ENCODE measurements around the gene MSL2.

DNA sequence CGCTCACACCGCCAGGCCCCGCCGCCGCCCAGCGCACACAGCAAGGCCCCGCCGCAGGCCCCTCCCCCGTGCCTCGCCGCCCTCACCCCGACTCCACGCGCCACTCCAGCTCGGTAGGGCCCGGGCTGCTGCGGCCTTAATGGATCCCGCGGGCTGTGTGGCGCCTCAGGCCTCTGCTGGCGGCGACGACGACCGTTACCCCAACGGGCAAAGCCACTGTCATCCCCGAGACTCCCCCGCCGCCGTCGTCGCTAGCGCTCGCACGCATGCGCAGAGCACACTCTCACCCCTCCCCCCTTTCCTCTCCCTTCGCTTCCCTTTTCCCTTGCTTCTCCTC, at the start of gene MSL2:
- TF ChIP-seq, protein P1, sequence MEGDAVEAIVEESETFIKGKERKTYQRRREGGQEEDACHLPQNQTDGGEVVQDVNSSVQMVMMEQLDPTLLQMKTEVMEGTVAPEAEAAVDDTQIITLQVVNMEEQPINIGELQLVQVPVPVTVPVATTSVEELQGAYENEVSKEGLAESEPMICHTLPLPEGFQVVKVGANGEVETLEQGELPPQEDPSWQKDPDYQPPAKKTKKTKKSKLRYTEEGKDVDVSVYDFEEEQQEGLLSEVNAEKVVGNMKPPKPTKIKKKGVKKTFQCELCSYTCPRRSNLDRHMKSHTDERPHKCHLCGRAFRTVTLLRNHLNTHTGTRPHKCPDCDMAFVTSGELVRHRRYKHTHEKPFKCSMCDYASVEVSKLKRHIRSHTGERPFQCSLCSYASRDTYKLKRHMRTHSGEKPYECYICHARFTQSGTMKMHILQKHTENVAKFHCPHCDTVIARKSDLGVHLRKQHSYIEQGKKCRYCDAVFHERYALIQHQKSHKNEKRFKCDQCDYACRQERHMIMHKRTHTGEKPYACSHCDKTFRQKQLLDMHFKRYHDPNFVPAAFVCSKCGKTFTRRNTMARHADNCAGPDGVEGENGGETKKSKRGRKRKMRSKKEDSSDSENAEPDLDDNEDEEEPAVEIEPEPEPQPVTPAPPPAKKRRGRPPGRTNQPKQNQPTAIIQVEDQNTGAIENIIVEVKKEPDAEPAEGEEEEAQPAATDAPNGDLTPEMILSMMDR (IDR thresholded peaks at IDR 0.05) = no peak
- TF ChIP-seq POLR2A (IDR thresholded peaks at IDR 0.05) = no peak

Data from testis (tissue), 2 donors.